Ishikawa (cell line): ENCODE data around the gene SUV39H2.

ENCODE experiments used
- CEBPB ChIP-seq: IDR thresholded peaks from 2 replicates; pipeline ENCODE4 v1.6.1; 2012
- CREB1 ChIP-seq: IDR thresholded peaks from 2 replicates; pipeline ENCODE4 v1.6.1; 2012; ENCODE audit warnings: low read depth
- EGR1 ChIP-seq: IDR thresholded peaks from 2 replicates; pipeline ENCODE4 v1.6.1; 2012
- EP300 ChIP-seq: IDR thresholded peaks from 2 replicates; pipeline ENCODE4 v1.6.1; 2012; ENCODE audit warnings: borderline replicate concordance
- FOXM1 ChIP-seq: IDR thresholded peaks from 2 replicates; pipeline ENCODE4 v1.6.1; 2012; ENCODE audit warnings: low read depth, borderline replicate concordance
- NFIC ChIP-seq: IDR thresholded peaks from 2 replicates; pipeline ENCODE4 v1.6.1; 2012
- RAD21 ChIP-seq: IDR thresholded peaks from 2 replicates; pipeline ENCODE4 v1.6.1; 2012; ENCODE audit warnings: low read depth
- REST ChIP-seq: IDR thresholded peaks from 2 replicates; pipeline ENCODE4 v1.6.1; 2012; ENCODE audit warnings: low read depth, mild to moderate bottlenecking
- TAF1 ChIP-seq: IDR thresholded peaks from 2 replicates; pipeline ENCODE4 v1.6.1; 2012; ENCODE audit warnings: low read depth, mild to moderate bottlenecking
- TCF12 ChIP-seq: IDR thresholded peaks from 2 replicates; pipeline ENCODE4 v1.6.1; 2012; ENCODE audit warnings: low read depth
- TEAD4 ChIP-seq: IDR thresholded peaks from 2 replicates; pipeline ENCODE4 v1.6.1; 2012
- YY1 ChIP-seq: IDR thresholded peaks from 2 replicates; pipeline ENCODE4 v1.6.1; 2012; ENCODE audit warnings: low read depth
- ZBTB7A ChIP-seq: IDR thresholded peaks from 2 replicates; pipeline ENCODE4 v1.6.1; 2012; ENCODE audit warnings: low read depth
- TF ChIP-seq, protein P1 (sequence below): IDR thresholded peaks from 2 replicates; pipeline ENCODE4 v1.6.1; 2012
- TF ChIP-seq, protein P2 (sequence below): IDR thresholded peaks from 2 replicates; pipeline ENCODE4 v1.6.1; 2012

Gene SUV39H2

DNA sequence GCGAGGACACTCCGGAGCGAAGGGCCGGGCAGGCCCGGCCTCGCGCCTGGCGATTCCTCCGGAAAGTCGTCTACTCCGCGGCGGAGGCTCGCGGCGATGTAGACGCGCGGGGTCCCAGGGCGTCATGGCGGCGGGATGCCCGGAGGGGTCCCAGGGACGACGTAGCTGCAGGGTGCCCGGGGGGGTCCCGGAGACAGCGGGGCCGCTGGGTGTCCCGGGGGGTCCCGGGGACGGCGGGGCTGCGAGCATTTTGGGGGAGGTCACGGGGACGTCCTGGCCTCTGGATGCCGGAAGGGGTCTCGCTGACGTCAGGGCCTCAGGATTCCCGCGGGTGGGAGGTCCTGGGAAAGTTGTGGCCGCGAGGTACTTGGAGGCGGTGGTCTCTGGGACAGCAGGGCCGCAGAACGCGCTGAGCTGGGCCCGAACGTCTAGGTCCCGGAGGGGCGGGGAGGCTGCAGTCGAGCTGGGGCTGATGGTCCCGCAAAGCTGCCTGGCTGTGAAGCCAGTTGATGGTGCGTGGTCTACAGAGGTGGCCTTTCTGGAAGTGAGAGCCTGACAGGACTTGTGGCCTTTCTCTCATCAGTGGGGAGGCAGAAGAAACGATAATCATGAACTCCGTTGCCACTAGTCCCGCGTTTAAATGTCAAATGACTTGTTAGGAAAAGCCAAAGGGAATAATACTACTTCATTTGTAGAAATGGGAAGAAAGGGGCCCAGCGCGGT is 39.9 kb upstream of the SUV39H2 start:
- TF ChIP-seq EGR1 (no peak), CEBPB (no peak), REST (no peak), TEAD4 (no peak), ZBTB7A (no peak), CREB1 (no peak), EP300 (no peak), RAD21 (no peak), NFIC (no peak), TCF12 (0 out of 2 replicates have a peak, but pooled peaks have one; percentile 10), FOXM1 (no peak), YY1 (no peak), TAF1 (peak; percentile 28; the same call in 1 of the 2 replicates)
- TF ChIP-seq, protein P1, sequence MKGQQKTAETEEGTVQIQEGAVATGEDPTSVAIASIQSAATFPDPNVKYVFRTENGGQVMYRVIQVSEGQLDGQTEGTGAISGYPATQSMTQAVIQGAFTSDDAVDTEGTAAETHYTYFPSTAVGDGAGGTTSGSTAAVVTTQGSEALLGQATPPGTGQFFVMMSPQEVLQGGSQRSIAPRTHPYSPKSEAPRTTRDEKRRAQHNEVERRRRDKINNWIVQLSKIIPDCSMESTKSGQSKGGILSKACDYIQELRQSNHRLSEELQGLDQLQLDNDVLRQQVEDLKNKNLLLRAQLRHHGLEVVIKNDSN, result no peak
- TF ChIP-seq, protein P2, sequence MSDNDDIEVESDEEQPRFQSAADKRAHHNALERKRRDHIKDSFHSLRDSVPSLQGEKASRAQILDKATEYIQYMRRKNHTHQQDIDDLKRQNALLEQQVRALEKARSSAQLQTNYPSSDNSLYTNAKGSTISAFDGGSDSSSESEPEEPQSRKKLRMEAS, result no peak

GRCh38 chr10:14839305-14839695 is 39.4 kb upstream of the SUV39H2 start:
- TF ChIP-seq, protein P1, result peak; percentile 54
- TF ChIP-seq TCF12, result no peak
- no peak for TF ChIP-seq REST
- no peak for TF ChIP-seq YY1
- no peak for TF ChIP-seq TEAD4
- no peak for TF ChIP-seq FOXM1
- TF ChIP-seq RAD21, result no peak
- TF ChIP-seq ZBTB7A, result no peak

GRCh38 chr10:14840178-14840577 is 38.5 kb upstream of the SUV39H2 start:
- TF ChIP-seq NFIC (no peak), CEBPB (no peak), TCF12 (no peak), ZBTB7A (no peak), CREB1 (no peak), EP300 (no peak), FOXM1 (no peak), RAD21 (no peak)
- TF ChIP-seq, protein P2, result no peak
- TF ChIP-seq, protein P1, result no peak

GRCh38 chr10:14843327-14843988 is 35.2 kb upstream of the SUV39H2 start:
- TF ChIP-seq, protein P1, result no peak
- TF ChIP-seq, protein P2, result no peak
- no peak for TF ChIP-seq TCF12
- no peak for TF ChIP-seq YY1
- no peak for TF ChIP-seq TEAD4
- no peak for TF ChIP-seq REST
- no peak for TF ChIP-seq TAF1
- TF ChIP-seq CREB1, result no peak
